ENCODE data around the gene SGSM2.

The SGSM2 gene

DNA sequence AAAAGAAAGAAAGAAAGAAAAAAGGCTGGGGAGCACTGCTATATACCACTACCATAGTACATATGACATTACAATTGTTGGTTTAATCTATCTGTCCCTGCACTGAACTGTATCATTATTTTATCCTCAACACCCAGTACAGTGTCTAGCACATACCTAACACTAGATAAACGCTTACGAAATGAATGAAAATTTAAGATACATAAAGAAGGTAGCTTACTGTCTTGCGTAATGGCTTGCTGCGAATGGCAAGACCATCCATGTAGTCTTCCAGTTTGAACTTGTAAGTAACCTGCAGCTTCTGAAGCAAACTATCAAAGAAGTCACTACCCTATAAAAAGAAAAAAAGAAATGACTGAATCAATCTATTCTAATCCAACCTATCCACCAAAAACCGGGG lies 40.3 kb upstream of the SGSM2 start:
- TF ChIP-seq GABPA (IDR thresholded peaks at IDR 0.05; ENCODE audit: low read depth) (no peak), SPI1 (IDR thresholded peaks at IDR 0.05; ENCODE audit: borderline replicate concordance, low read depth) (no peak), POLR2AphosphoS5 (IDR thresholded peaks at IDR 0.05; ENCODE audit: low read depth) (no peak)
- TF ChIP-seq, protein P1, sequence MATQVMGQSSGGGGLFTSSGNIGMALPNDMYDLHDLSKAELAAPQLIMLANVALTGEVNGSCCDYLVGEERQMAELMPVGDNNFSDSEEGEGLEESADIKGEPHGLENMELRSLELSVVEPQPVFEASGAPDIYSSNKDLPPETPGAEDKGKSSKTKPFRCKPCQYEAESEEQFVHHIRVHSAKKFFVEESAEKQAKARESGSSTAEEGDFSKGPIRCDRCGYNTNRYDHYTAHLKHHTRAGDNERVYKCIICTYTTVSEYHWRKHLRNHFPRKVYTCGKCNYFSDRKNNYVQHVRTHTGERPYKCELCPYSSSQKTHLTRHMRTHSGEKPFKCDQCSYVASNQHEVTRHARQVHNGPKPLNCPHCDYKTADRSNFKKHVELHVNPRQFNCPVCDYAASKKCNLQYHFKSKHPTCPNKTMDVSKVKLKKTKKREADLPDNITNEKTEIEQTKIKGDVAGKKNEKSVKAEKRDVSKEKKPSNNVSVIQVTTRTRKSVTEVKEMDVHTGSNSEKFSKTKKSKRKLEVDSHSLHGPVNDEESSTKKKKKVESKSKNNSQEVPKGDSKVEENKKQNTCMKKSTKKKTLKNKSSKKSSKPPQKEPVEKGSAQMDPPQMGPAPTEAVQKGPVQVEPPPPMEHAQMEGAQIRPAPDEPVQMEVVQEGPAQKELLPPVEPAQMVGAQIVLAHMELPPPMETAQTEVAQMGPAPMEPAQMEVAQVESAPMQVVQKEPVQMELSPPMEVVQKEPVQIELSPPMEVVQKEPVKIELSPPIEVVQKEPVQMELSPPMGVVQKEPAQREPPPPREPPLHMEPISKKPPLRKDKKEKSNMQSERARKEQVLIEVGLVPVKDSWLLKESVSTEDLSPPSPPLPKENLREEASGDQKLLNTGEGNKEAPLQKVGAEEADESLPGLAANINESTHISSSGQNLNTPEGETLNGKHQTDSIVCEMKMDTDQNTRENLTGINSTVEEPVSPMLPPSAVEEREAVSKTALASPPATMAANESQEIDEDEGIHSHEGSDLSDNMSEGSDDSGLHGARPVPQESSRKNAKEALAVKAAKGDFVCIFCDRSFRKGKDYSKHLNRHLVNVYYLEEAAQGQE (IDR thresholded peaks at IDR 0.05; ENCODE audit: insufficient replicate concordance, low read depth): no peak
- TF ChIP-seq, protein P2, sequence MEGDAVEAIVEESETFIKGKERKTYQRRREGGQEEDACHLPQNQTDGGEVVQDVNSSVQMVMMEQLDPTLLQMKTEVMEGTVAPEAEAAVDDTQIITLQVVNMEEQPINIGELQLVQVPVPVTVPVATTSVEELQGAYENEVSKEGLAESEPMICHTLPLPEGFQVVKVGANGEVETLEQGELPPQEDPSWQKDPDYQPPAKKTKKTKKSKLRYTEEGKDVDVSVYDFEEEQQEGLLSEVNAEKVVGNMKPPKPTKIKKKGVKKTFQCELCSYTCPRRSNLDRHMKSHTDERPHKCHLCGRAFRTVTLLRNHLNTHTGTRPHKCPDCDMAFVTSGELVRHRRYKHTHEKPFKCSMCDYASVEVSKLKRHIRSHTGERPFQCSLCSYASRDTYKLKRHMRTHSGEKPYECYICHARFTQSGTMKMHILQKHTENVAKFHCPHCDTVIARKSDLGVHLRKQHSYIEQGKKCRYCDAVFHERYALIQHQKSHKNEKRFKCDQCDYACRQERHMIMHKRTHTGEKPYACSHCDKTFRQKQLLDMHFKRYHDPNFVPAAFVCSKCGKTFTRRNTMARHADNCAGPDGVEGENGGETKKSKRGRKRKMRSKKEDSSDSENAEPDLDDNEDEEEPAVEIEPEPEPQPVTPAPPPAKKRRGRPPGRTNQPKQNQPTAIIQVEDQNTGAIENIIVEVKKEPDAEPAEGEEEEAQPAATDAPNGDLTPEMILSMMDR (IDR thresholded peaks at IDR 0.05; ENCODE audit: insufficient read depth, low read length): no peak

DNA sequence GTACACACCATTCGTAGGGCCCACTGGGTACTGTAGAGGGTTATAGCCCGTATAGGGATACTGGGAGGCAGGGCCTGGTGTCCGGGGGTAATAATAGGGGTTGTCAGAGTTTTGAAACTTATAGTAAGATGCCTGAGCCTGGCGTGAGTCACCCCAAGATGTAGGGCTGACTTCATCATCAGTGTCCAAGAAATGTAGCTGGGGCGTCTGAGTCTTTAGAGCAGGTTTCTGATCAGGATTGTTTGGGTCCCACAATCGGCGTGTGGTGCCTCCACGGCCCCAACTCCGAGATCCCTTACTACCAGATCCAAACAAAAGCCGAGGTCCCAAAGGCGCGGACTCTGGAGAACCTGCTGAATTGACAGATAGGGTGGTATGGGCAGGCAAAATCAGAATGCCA lies 38.2 kb upstream of the SGSM2 start:
- no peak overlapping the region for H3K27ac ChIP-seq (replicated peaks)
- no peak overlapping the region for H3K4me3 ChIP-seq (replicated peaks; ENCODE audit: insufficient read depth, low read length)
- H3K27me3 ChIP-seq (ENCODE audit: insufficient read depth, poor library complexity, severe bottlenecking): no peaks in the 10 kb centered on the region
- DNase-seq (ENCODE audit: low read depth in 1 of 2, low spot score in 1 of 2): no peak
- TF ChIP-seq, protein P1 (IDR thresholded peaks at IDR 0.05; ENCODE audit: insufficient replicate concordance, low read depth): no peak
- TF ChIP-seq SPI1 (IDR thresholded peaks at IDR 0.05; ENCODE audit: borderline replicate concordance, low read depth): no peak
- TF ChIP-seq, protein P2 (IDR thresholded peaks at IDR 0.05; ENCODE audit: insufficient read depth, low read length): no peak

More for the DNA sequence above, 40.3 kb upstream of the SGSM2 start:
- H3K27me3 ChIP-seq (ENCODE audit: insufficient read depth, poor library complexity, severe bottlenecking): no peaks in the 10 kb centered on the region
- H3K27ac ChIP-seq (replicated peaks): no peak overlapping the region
- no peak for DNase-seq (ENCODE audit: low read depth in 1 of 2, low spot score in 1 of 2)
- no peak overlapping the region for H3K4me3 ChIP-seq (replicated peaks; ENCODE audit: insufficient read depth, low read length)

DNA sequence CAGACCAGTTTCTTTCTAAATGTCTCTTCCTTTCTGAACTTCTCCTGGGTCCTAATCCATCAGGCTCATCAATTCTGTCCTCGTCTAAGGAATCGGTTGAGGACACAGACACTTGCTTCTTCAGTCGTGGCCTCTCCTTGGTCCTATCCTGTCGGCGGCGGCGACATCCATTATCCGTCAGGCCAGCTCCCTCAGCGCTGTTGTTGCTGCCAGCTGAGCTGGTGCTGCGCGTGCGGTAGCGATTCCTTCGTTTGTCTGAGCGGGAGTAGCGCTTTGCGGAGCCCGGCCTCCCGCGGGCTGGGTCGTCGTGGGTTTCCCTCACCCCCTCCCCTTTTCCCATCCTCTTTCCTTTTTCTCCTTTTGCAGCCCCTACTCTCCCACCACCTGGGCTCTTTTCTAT lies 37.5 kb upstream of the SGSM2 start:
- H3K4me3 ChIP-seq (replicated peaks; ENCODE audit: insufficient read depth, low read length): no peak overlapping the region
- no peak overlapping the region for H3K27ac ChIP-seq (replicated peaks)
- no peaks in the 10 kb centered on the region for H3K27me3 ChIP-seq (ENCODE audit: insufficient read depth, poor library complexity, severe bottlenecking)
- DNase-seq (ENCODE audit: low read depth in 1 of 2, low spot score in 1 of 2): no peak
- TF ChIP-seq, protein P1 (IDR thresholded peaks at IDR 0.05; ENCODE audit: insufficient replicate concordance, low read depth): no peak
- no peak for TF ChIP-seq GABPA (IDR thresholded peaks at IDR 0.05; ENCODE audit: low read depth)
- TF ChIP-seq, protein P2 (IDR thresholded peaks at IDR 0.05; ENCODE audit: insufficient read depth, low read length): no peak
- TF ChIP-seq POLR2AphosphoS5 (IDR thresholded peaks at IDR 0.05; ENCODE audit: low read depth): no peak
- no peak for TF ChIP-seq SPI1 (IDR thresholded peaks at IDR 0.05; ENCODE audit: borderline replicate concordance, low read depth)
